ENCODE data around the gene CXXC1. TPM values are rescaled to one million over a fixed set of nuclear protein-coding genes. Genes with fewer than 3 reads are reported as not detected.

The CXXC1 gene
- total and polyA plus RNA-seq, 2 of the 13 experiments (the other 11 are each of a cell fraction or from before 2014, with no cell fraction given) = 32.9 to 39.0 TPM

- TF ChIP-seq ZNF318 (CRISPR knock-in tag; IDR thresholded peaks at IDR 0.05) (no peak), TEF (CRISPR knock-in tag; IDR thresholded peaks at IDR 0.05) (no peak), TEAD3 (CRISPR knock-in tag; optimal IDR thresholded peaks at IDR 0.05; ENCODE audit: borderline replicate concordance) (no peak), ZNF7 (CRISPR knock-in tag; IDR thresholded peaks at IDR 0.05) (no peak)
These were observed 44.2 kb upstream of the CXXC1 start (continued) for GRCh38 chr18:50331691-50332090.

GRCh38 chr18:50330176-50330575 is 42.7 kb upstream of the CXXC1 start:
- no peak overlapping the region for H3K4me3 ChIP-seq (replicated peaks in 1 of 3; ENCODE audit: insufficient read depth in 1 of 3, low read depth in 2 of 3, low read length in 3 of 3)
- ChIA-PET POLR2A (no interaction called here), CTCF (ENCODE audit: low intra/inter-chr PET ratio, low total read pairs) (no interaction called here)
- FAIRE-seq = no peak
- BruUV-seq (replicated peaks) = no TSS peak
- no peak for ATAC-seq
- H3K27me3 ChIP-seq (ENCODE audit: control insufficient read depth in 1 of 2, insufficient read depth in 2 of 2, low read length in 2 of 2) = 0 out of 5 replicates have a peak, but pooled peaks cover 0 to 4% of the 10 kb centered on the region in 2 experiments
- no peak overlapping the region for H2AFZ ChIP-seq (ENCODE audit: low read length)
- H4K20me1 ChIP-seq (ENCODE audit: insufficient read depth, low read length) = no peaks in the 10 kb centered on the region
- intact Hi-C loops (cut with micrococcal nuclease; ENCODE audit: unreplicated experiment) (no loop called here), in situ Hi-C loops (cut with HindIII; ENCODE audit: extremely low pct_ligation_motif_present, low pct_unique_long_range_greater_than_20kb) (no loop called here)
- no peak overlapping the region for H3K4me2 ChIP-seq (ENCODE audit: low read depth, low read length)
- no peak for DNase-seq (ENCODE audit: low spot score)
- H3K79me2 ChIP-seq (ENCODE audit: insufficient read depth, low read length) = no peaks in the 10 kb centered on the region
- H3K4me1 ChIP-seq (ENCODE audit: insufficient read depth, low read length) = no peaks in the 10 kb centered on the region
- no peaks in the 10 kb centered on the region for H3K36me3 ChIP-seq (replicated peaks in 1 of 2; ENCODE audit: control insufficient read depth in 1 of 2, insufficient read depth in 2 of 2, low read length in 2 of 2)
- H3K9me3 ChIP-seq (ENCODE audit: low read length) = 0 out of 2 replicates have a peak, but pooled peaks cover 7% of the 10 kb centered on the region
- no peak overlapping the region for H3K27ac ChIP-seq (ENCODE audit: extremely low read length, insufficient read depth, low read length)
- no peak overlapping the region for H3K9ac ChIP-seq (ENCODE audit: insufficient read depth, low read depth, low read length)
- no peak for TF ChIP-seq ZNF761 (CRISPR knock-in tag; conservative IDR thresholded peaks at IDR 0.05)
- TF ChIP-seq THYN1 (CRISPR knock-in tag; IDR thresholded peaks at IDR 0.05; ENCODE audit: borderline replicate concordance, low read depth) = no peak
- TF ChIP-seq MED13 (CRISPR knock-in tag; IDR thresholded peaks at IDR 0.05) = no peak
- TF ChIP-seq ONECUT2 (CRISPR knock-in tag; IDR thresholded peaks at IDR 0.05) = no peak
- TF ChIP-seq ETS1 (CRISPR knock-in tag; IDR thresholded peaks at IDR 0.05) = no peak
- no peak for TF ChIP-seq ZNF317 (CRISPR knock-in tag; IDR thresholded peaks at IDR 0.05)
- no peak for TF ChIP-seq DBP (CRISPR knock-in tag; IDR thresholded peaks at IDR 0.05; ENCODE audit: not compliant biosample characterization)
- no peak for TF ChIP-seq FOXK2 (IDR thresholded peaks at IDR 0.05)
- no peak for TF ChIP-seq ZNF441 (CRISPR knock-in tag; IDR thresholded peaks at IDR 0.05; ENCODE audit: borderline replicate concordance)
- no peak for TF ChIP-seq SKI (IDR thresholded peaks at IDR 0.05; ENCODE audit: partially characterized antibody)
